H1 (cell line): ENCODE measurements around the gene LRRFIP1. TPM values are rescaled to one million over a fixed set of nuclear protein-coding genes. Genes with fewer than 3 reads are reported as not detected.

ENCODE experiments used
- CTCF ChIA-PET: fragments of 300-600 bp; sonication (Branson Sonifier 250); formaldehyde crosslinking; loops from one replicate; lab custom pipeline; 2021; ENCODE audit not compliant: partially characterized antibody; lab: Charles Lee
- POLR2A ChIA-PET: fragments of 300-600 bp; sonication (Branson Sonifier 250); formaldehyde crosslinking; loops from one replicate; lab custom pipeline; 2021; ENCODE audit warnings: inconsistent platforms; ENCODE audit not compliant: partially characterized antibody; lab: Charles Lee
- DNase-seq, 2 experiments: peaks; one replicate each; pipeline versions ENCODE4 v3.0.0 to v3.0.0-alpha.2; 2010 to 2022; ENCODE audit warnings: low spot score in 2 of 2, low read depth in 1 of 2, mixed read lengths in 1 of 2
- FAIRE-seq: peaks from 2 replicates; lab custom pipeline; 2011; peaks lifted over from hg19 to GRCh38; lab: Jason Lieb, UNC
- H2AFZ ChIP-seq: 2 replicates; pipeline ENCODE4 v1.8.1; 2012; ENCODE audit warnings: low read length, inconsistent platforms
- H2AK5ac ChIP-seq: 2 replicates; pipeline ENCODE4 v1.6.1; 2013; ENCODE audit warnings: low read depth, low read length
- H2BK120ac ChIP-seq: replicated peaks from 2 replicates; pipeline ENCODE3; 2013; ENCODE audit warnings: low read depth, low read length, inconsistent platforms
- H2BK12ac ChIP-seq: 2 replicates; pipeline ENCODE4 v1.6.1; 2013; ENCODE audit warnings: low read depth, low read length
- H2BK15ac ChIP-seq: 2 replicates; pipeline ENCODE4 v1.6.1; 2013; ENCODE audit warnings: low read length
- H2BK20ac ChIP-seq: 2 replicates; pipeline ENCODE4 v1.6.1; 2013; ENCODE audit warnings: low read length
- H2BK5ac ChIP-seq: 2 replicates; pipeline ENCODE4 v1.6.1; 2013; ENCODE audit warnings: low read depth, low read length
- H3K14ac ChIP-seq: 2 replicates; pipeline ENCODE4 v1.6.1; 2013; ENCODE audit warnings: inconsistent platforms; ENCODE audit not compliant: insufficient read length
- H3K18ac ChIP-seq: 2 replicates; pipeline ENCODE4 v1.6.1; 2013; ENCODE audit warnings: low read length; ENCODE audit errors: extremely low read depth
- H3K23ac ChIP-seq: 2 replicates; pipeline ENCODE4 v1.6.1; 2013; ENCODE audit warnings: inconsistent platforms; ENCODE audit not compliant: insufficient read length
- H3K23me2 ChIP-seq: 2 replicates; pipeline ENCODE4 v1.6.1; 2013; ENCODE audit warnings: low read depth, low read length
- H3K27ac ChIP-seq: 2 replicates; pipeline ENCODE4 v1.6.1; 2011; ENCODE audit warnings: low read depth, low read length, inconsistent platforms
- H3K27me3 ChIP-seq, 4 experiments: replicated peaks in 1 of 4; 1 replicate in 1 of 4; 2 replicates in 3 of 4; pipeline versions ENCODE4 v1.6.1 to v1.8.1; 2011 to 2013; ENCODE audit warnings: low read length in 3 of 4, mild to moderate bottlenecking in 3 of 4, inconsistent platforms in 2 of 4, mixed read lengths in 2 of 4, moderate library complexity in 1 of 4; ENCODE audit not compliant: control insufficient read depth in 3 of 4, insufficient read depth in 3 of 4; ENCODE audit errors: extremely low read depth in 1 of 4
- H3K36me3 ChIP-seq, 4 experiments: 2 replicates each; pipeline versions ENCODE4 v1.6.1 to v1.8.1; 2011 to 2013; ENCODE audit warnings: mild to moderate bottlenecking in 4 of 4, low read length in 3 of 4, moderate library complexity in 2 of 4, control low read depth in 1 of 4, inconsistent platforms in 1 of 4; ENCODE audit not compliant: insufficient read depth in 4 of 4, control insufficient read depth in 2 of 4
- H3K4ac ChIP-seq: replicated peaks from 2 replicates; pipeline ENCODE3; 2013; ENCODE audit warnings: low read length, low read depth, mixed read lengths, inconsistent platforms; ENCODE audit not compliant: insufficient read length
- H3K4me1 ChIP-seq, 4 experiments: replicated peaks in 1 of 4; 1 replicate in 1 of 4; 2 replicates in 3 of 4; pipeline versions ENCODE4 v1.6.1 to v1.8.1; 2011 to 2013; ENCODE audit warnings: low read length in 3 of 4, inconsistent platforms in 2 of 4, mixed read lengths in 1 of 4; ENCODE audit not compliant: insufficient read depth in 4 of 4, control insufficient read depth in 3 of 4
- H3K4me2 ChIP-seq, 2 experiments: 2 replicates each; pipeline versions ENCODE4 v1.6.1 to v1.8.1; 2011 to 2013; ENCODE audit warnings: low read depth in 2 of 2, low read length in 2 of 2, control low read depth in 1 of 2, inconsistent platforms in 1 of 2, mild to moderate bottlenecking in 1 of 2; ENCODE audit not compliant: insufficient read depth in 1 of 2
- H3K4me3 ChIP-seq, 4 experiments: fragments of 200-600, 300-600 bp in 1 of 4; sonication (generic), shearing (Covaris generic), sonication (Bioruptor Twin) in 1 of 4; 2 replicates each; pipeline versions ENCODE4 v1.5.1 to v1.8.1; 2011 to 2016; ENCODE audit warnings: low read length in 4 of 4, low read depth in 3 of 4, control low read depth in 2 of 4, inconsistent platforms in 2 of 4, mild to moderate bottlenecking in 2 of 4, mixed read lengths in 1 of 4, moderate library complexity in 1 of 4; ENCODE audit not compliant: insufficient read depth in 2 of 4; ENCODE audit errors: extremely low read depth in 1 of 4
- H3K56ac ChIP-seq: replicated peaks from 2 replicates; pipeline ENCODE3; 2013; ENCODE audit warnings: low read depth, mild to moderate bottlenecking, mixed read lengths, low read length, inconsistent platforms; ENCODE audit not compliant: insufficient read length
- H3K79me1 ChIP-seq: 2 replicates; pipeline ENCODE4 v1.6.1; 2013; ENCODE audit warnings: low read depth, low read length, control low read depth
- H3K79me2 ChIP-seq, 2 experiments: 2 replicates each; pipeline versions ENCODE4 v1.6.1 to v1.8.1; 2012 to 2013; ENCODE audit warnings: low read length in 2 of 2, mild to moderate bottlenecking in 2 of 2, inconsistent platforms in 1 of 2; ENCODE audit not compliant: insufficient read depth in 2 of 2, control insufficient read depth in 1 of 2
- H3K9ac ChIP-seq, 4 experiments: replicated peaks in 1 of 4; 1 replicate in 1 of 4; 2 replicates in 3 of 4; pipeline versions ENCODE4 v1.6.1 to v1.8.1; 2011 to 2013; ENCODE audit warnings: low read depth in 3 of 4, low read length in 3 of 4, control low read depth in 2 of 4, mild to moderate bottlenecking in 2 of 4, moderate library complexity in 2 of 4, inconsistent platforms in 1 of 4; ENCODE audit errors: extremely low read depth in 1 of 4
- H3K9me3 ChIP-seq, 2 experiments: 2 replicates each; pipeline versions ENCODE4 v1.6.1 to v1.8.1; 2012 to 2013; ENCODE audit warnings: mild to moderate bottlenecking in 2 of 2, moderate library complexity in 2 of 2, control low read depth in 1 of 2, inconsistent platforms in 1 of 2, low read depth in 1 of 2, low read length in 1 of 2, mixed read lengths in 1 of 2; ENCODE audit not compliant: insufficient read depth in 2 of 2
- H4K20me1 ChIP-seq, 2 experiments: replicated peaks in 1 of 2; 2 replicates each; pipeline versions ENCODE3 to v1.8.1; 2011 to 2013; ENCODE audit warnings: inconsistent platforms in 2 of 2, low read length in 2 of 2, mild to moderate bottlenecking in 1 of 2; ENCODE audit not compliant: insufficient read depth in 2 of 2, control insufficient read depth in 1 of 2
- H4K5ac ChIP-seq: 2 replicates; pipeline ENCODE4 v1.6.1; 2013; ENCODE audit warnings: low read length, low read depth, mixed read lengths, inconsistent platforms; ENCODE audit not compliant: insufficient read length
- H4K8ac ChIP-seq: 2 replicates; pipeline ENCODE4 v1.8.0; 2013; ENCODE audit warnings: mild to moderate bottlenecking, moderate library complexity, low read length, inconsistent platforms; ENCODE audit not compliant: insufficient read depth; ENCODE audit errors: extremely low read depth
- H4K91ac ChIP-seq: replicated peaks from 2 replicates; pipeline ENCODE3; 2013; ENCODE audit warnings: low read length, mixed read lengths, inconsistent platforms; ENCODE audit not compliant: insufficient read length
- BCL11A ChIP-seq, 2 experiments: IDR thresholded peaks; one replicate each; pipeline ENCODE4 v1.6.1; 2011; ENCODE audit warnings: low read depth in 2 of 2, low read length in 2 of 2, mild to moderate bottlenecking in 2 of 2
- CHD1 ChIP-seq: IDR thresholded peaks from 2 replicates; pipeline ENCODE4 v1.6.1; 2012; ENCODE audit warnings: low read depth, low read length, improper control_type of control experiment
- HDAC2 ChIP-seq, 2 experiments: fragments of 300-600 bp in 1 of 2; sonication (generic) in 1 of 2; IDR thresholded peaks; 2 replicates each; pipeline ENCODE4 v1.6.1; 2011 to 2012; ENCODE audit warnings: low read depth in 2 of 2, low read length in 2 of 2, mild to moderate bottlenecking in 2 of 2, moderate library complexity in 2 of 2, borderline replicate concordance in 1 of 2, inconsistent platforms in 1 of 2
- KDM4A ChIP-seq: IDR thresholded peaks from one replicate; pipeline ENCODE4 v1.7.1; 2012; ENCODE audit warnings: low read depth, mild to moderate bottlenecking, moderate library complexity, low read length, inconsistent platforms; ENCODE audit not compliant: severe bottlenecking
- KDM5A ChIP-seq: fragments of 200-600 bp; IDR thresholded peaks from 2 replicates; pipeline ENCODE4 v1.7.1; 2012; ENCODE audit warnings: mild to moderate bottlenecking, low read length, inconsistent platforms, mixed read lengths
- POU5F1 ChIP-seq: IDR thresholded peaks from 2 replicates; pipeline ENCODE4 v1.6.1; 2011; ENCODE audit warnings: low read depth, mild to moderate bottlenecking, low read length, moderate library complexity
- SP1 ChIP-seq: IDR thresholded peaks from 2 replicates; pipeline ENCODE4 v1.6.1; 2011; ENCODE audit warnings: low read depth, low read length
- SP2 ChIP-seq: IDR thresholded peaks from 2 replicates; pipeline ENCODE4 v1.6.1; 2012; ENCODE audit warnings: mild to moderate bottlenecking, low read length, inconsistent platforms
- TAF7 ChIP-seq: optimal IDR thresholded peaks from 2 replicates; pipeline ENCODE3; 2011; ENCODE audit warnings: low read depth, mild to moderate bottlenecking, inconsistent platforms, low read length, moderate library complexity, borderline replicate concordance
- TCF12 ChIP-seq: IDR thresholded peaks from 2 replicates; pipeline ENCODE4 v1.6.1; 2011; ENCODE audit warnings: low read depth, mild to moderate bottlenecking, low read length
- USF2 ChIP-seq: IDR thresholded peaks from 2 replicates; pipeline ENCODE4 v1.6.1; 2011; ENCODE audit warnings: low read length, improper control_type of control experiment
- ZNF274 ChIP-seq: IDR thresholded peaks from 2 replicates; pipeline ENCODE4 v1.7.0; 2012; ENCODE audit warnings: low read length, borderline replicate concordance; ENCODE audit errors: extremely low read depth
- WGBS, 2 experiments: shearing (Covaris generic) in 1 of 2; methylation state at CpG; one replicate each; pipeline versions ENCODE4 v1.1.6 to v1.1.7; 2013 to 2015; ENCODE audit warnings: low lambda C conversion rate in 2 of 2, mixed read lengths in 2 of 2, inconsistent platforms in 1 of 2, low coverage in 1 of 2, missing lambda C conversion rate in 1 of 2; ENCODE audit not compliant: insufficient replicate concordance in 2 of 2, insufficient coverage in 1 of 2, insufficient read length in 1 of 2; ENCODE audit errors: extremely low coverage in 1 of 2, missing lambda C conversion rate in 1 of 2; 5-methylcytosine and 5-hydroxymethylcytosine counted together
- polyA plus RNA-seq, 7 experiments: library from polyadenylated mRNA; depleted of rRNA in 3 of 7; stranded (reverse) in 5 of 7; unstranded in 2 of 7; fragments of >200 nt in 5 of 7; fragments of 200-250 nt in 2 of 7; gene quantifications; 1 replicate in 5 of 7; 2 replicates in 1 of 7; 4 replicates in 1 of 7; pipeline versions ENCODE4 v1.2.1 to v1.2.3, GENCODE V29; 2011 to 2013; ENCODE audit warnings: missing spikeins in 2 of 7, mixed read lengths in 2 of 7
- total RNA-seq: library from RNA; stranded (reverse); fragmentation: NEBNext Ultra II Directional; extraction: Animal tissue kit (Norgen Biotek cat#: 25700); gene quantifications from 2 replicates; pipeline ENCODE4 v1.2.1, GENCODE V29; 2021

The LRRFIP1 gene
- total and polyA plus RNA-seq, 2 of the 8 experiments (the other 6 are each of a cell fraction or from before 2014, with no cell fraction given): 12.1 to 75.8 TPM

DNA sequence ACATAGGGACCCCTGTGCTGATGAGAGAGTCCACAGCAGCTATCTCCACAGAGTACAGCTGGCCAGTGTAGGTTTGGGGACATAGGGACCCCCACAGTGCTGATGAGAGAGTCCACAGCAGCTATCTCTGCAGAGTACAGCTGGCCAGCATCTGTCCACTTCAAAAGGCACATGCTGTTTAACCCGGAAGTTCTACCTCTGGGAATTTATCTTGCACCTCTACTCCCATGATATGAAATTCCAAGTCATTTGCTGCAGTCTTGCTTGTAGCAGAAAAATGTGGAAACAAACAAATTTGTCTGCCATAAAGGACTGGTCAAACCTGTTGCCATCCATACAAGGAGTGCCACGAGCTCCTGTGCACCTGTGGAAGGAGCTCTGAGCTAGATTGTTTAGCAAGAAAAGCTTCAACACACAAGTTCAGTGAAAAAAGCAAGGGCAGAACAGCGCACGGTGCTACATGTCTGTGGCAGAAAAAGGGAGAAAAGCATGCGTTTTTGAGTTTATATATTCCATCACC lies 33.1 kb downstream of the LRRFIP1 start:
- Histone ChIP-seq H4K91ac (no peak overlapping the region), H2AFZ (no peak overlapping the region), H2AK5ac (no peak overlapping the region), H2BK20ac (no peak overlapping the region), H3K4me3 (no peak overlapping the region), H3K27ac (no peak overlapping the region), H3K4ac (no peak overlapping the region), H2BK120ac (no peak overlapping the region), H3K36me3 (no peaks in the 10 kb centered on the region), H3K18ac (no peak overlapping the region), H4K8ac (no peak overlapping the region), H2BK5ac (no peak overlapping the region), H2BK15ac (no peak overlapping the region), H4K5ac (no peak overlapping the region), H3K79me2 (no peaks in the 10 kb centered on the region), H3K9ac (no peak overlapping the region), H3K79me1 (peaks cover 3% of the 10 kb centered on the region; the same call in 1 of the 2 replicates), H3K56ac (no peak overlapping the region), H3K4me2 (no peak overlapping the region), H3K14ac (no peak overlapping the region), H3K23ac (no peak overlapping the region), H4K20me1 (peaks cover 0 to 5% of the 10 kb centered on the region in 2 experiments), H2BK12ac (no peak overlapping the region), H3K27me3 (no peaks in the 10 kb centered on the region), H3K23me2 (no peaks in the 10 kb centered on the region), H3K9me3 (no peaks in the 10 kb centered on the region), H3K4me1 (peaks cover 0 to 7% (median 2%) of the 10 kb centered on the region in 4 experiments; a peak in 4 of 7 replicates)
- DNase-seq: no peak
- ChIA-PET CTCF (interaction anchor here (0.6 to 2.8 kb wide), 7 partner anchors 8 to 89 kb away, joined by 3 to 10 read pairs (median 3); no protein-coding TSS in a partner anchor), POLR2A (interaction anchor here (1.2 to 1.3 kb wide), 2 partner anchors 10 to 15 kb away, joined by 3 to 4 read pairs; no protein-coding TSS in a partner anchor)
- WGBS, 2 experiments: 89% methylated on average over 5 of the region's 5 CpGs; no CpG with 5 or more reads in 1 of the 2 experiments
- FAIRE-seq: no peak
- TF ChIP-seq TAF7: no peak
- TF ChIP-seq KDM5A: no peak
- TF ChIP-seq ZNF274: no peak
- TF ChIP-seq HDAC2 (IDR thresholded peaks at IDR 0.05; ENCODE audit: borderline replicate concordance in 1 of 2, low read depth in 2 of 2, low read length in 2 of 2): no peak
- TF ChIP-seq USF2: no peak
- no peak for TF ChIP-seq POU5F1
- no peak for TF ChIP-seq SP1
- TF ChIP-seq KDM4A: no peak
- TF ChIP-seq CHD1: no peak
- no peak for TF ChIP-seq TCF12
- TF ChIP-seq SP2: no peak
- TF ChIP-seq BCL11A (IDR thresholded peaks at IDR 0.05; ENCODE audit: low read depth in 2 of 2, low read length in 2 of 2): no peak
